Heart left ventricle (tissue), 13 donors: ENCODE results near the gene FKTN.

ENCODE experiments used
- POLR2A ChIP-seq, 2 donors: fragments of 450-650 bp; IDR thresholded peaks; one replicate each; pipeline ENCODE4 v1.6.1; 2017; ENCODE audit warnings: antibody characterized with exemption in 2 of 2, mild to moderate bottlenecking in 2 of 2, moderate library complexity in 2 of 2
- TF ChIP-seq, protein P1 (sequence below), 12 donors: fragments of 200-600 bp; sonication (generic) in 4 of 12; IDR thresholded peaks; one replicate each; pipeline versions ENCODE4 v1.5.0 to v1.8.0; 2018 to 2022; ENCODE audit warnings: antibody characterized with exemption in 12 of 12, mild to moderate bottlenecking in 5 of 12
- donor health status: ischemic (EF 13 %, LVEDD 7.1; RV severe dilation, severe dysfunction).
- donor health status: DM: no; HTN: yes; CAD: no.
- donor health status: DM: no; HTN: no; CAD: no.
- donor health status: ischemic (EF 25% LVEDD 6.9; RV normal size, moderate dysfunction).
- donor health status: ischemic (EF 25% LVEDD 5.7; RV mildly dilated, moderate dysfunction).
- donor health status: ischemic (EF 35%, LVEDD 5.7; RV mildly dilated, moderate dysfunction).
- donor health status: nonischemic (EF 11% LVEDD 7.7; RV severe dilation, severe dysfunction).
- donor health status: DM: yes; HTN: yes; CAD: no.
- donor health status: PGD.
- donor health status: ischemic (EF 29% LVEDD 5.4; RV normal size, mild dysfunction).
- donor health status: nonischemic (EF 23%, LVEDD 6.1; RV moderate dilation, normal function).

DNA sequence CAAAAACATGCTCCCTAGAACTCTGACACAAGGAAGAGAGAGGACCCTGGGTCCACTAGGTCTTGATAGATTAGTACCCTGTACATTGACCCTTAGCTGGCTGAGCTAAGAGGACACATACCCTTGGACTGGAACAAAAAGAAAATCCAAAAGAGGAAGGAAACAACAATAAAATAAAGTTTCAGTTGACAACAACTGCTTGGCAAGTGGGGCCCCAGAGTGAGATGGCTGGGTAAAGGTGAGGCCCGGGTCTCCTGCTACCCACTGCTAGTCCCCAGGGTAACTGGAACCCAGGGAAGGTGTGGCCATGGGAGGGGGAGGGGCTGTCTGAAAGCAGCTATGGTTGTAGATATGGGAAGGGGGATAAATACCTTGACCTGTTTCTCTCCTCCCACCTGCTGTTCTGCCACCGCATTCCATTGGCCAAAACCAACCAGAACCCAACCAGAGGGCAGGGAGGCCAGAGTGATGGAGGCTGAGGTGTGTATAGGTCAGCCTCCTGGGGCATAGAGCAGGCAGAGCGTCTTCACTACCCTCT lies 116.0 kb downstream of the FKTN start:
- TF ChIP-seq, protein P1, sequence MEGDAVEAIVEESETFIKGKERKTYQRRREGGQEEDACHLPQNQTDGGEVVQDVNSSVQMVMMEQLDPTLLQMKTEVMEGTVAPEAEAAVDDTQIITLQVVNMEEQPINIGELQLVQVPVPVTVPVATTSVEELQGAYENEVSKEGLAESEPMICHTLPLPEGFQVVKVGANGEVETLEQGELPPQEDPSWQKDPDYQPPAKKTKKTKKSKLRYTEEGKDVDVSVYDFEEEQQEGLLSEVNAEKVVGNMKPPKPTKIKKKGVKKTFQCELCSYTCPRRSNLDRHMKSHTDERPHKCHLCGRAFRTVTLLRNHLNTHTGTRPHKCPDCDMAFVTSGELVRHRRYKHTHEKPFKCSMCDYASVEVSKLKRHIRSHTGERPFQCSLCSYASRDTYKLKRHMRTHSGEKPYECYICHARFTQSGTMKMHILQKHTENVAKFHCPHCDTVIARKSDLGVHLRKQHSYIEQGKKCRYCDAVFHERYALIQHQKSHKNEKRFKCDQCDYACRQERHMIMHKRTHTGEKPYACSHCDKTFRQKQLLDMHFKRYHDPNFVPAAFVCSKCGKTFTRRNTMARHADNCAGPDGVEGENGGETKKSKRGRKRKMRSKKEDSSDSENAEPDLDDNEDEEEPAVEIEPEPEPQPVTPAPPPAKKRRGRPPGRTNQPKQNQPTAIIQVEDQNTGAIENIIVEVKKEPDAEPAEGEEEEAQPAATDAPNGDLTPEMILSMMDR (IDR thresholded peaks at IDR 0.05), result no peak
- no peak for TF ChIP-seq POLR2A (IDR thresholded peaks at IDR 0.05)
